HG03175 (cell line): ENCODE data around the gene DAGLA.
"Not testable (repeated sequence)": the region's sequence is repeated elsewhere in the genome, so short reads cannot be mapped to it uniquely, and the experiment has no call there.

ENCODE experiments used
- ATAC-seq: cut with Tn5 transposase; IDR thresholded peaks from one replicate; pipeline ENCODE4 v1.9.1; 2021; ENCODE audit warnings: mild to moderate bottlenecking, moderate library complexity; ENCODE audit not compliant: unreplicated experiment

The DAGLA gene

GRCh38 chr11:61659413-61660196, 20.6 kb upstream of the DAGLA start:
- ATAC-seq: no peak

DNA sequence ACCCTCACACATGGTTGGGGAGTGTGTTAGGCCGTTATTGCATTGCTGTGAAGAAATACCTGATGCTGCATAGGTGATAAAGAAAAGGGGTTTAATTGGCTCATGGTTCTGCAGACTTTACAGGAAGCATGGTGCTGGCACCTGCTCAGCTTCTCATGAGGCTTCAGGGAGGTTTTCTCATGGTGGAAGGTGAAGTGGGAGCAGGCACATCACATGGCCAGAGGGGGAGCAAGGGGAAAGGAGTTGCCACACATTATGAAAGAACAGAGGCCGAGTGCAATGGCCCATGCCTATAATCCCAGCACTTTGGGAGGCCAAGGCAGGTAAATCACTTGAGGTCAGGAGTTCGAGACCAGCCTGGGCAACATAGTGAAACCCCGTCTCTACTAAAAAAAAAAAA, 19.2 kb upstream of the DAGLA start:
- not testable (repeated sequence) for ATAC-seq

GRCh38 chr11:61666684-61667297, 13.4 kb upstream of the DAGLA start:
- ATAC-seq: no peak

- no peak for ATAC-seq
These were observed 12.4 kb upstream of the DAGLA start for GRCh38 chr11:61667684-61668305.

DNA sequence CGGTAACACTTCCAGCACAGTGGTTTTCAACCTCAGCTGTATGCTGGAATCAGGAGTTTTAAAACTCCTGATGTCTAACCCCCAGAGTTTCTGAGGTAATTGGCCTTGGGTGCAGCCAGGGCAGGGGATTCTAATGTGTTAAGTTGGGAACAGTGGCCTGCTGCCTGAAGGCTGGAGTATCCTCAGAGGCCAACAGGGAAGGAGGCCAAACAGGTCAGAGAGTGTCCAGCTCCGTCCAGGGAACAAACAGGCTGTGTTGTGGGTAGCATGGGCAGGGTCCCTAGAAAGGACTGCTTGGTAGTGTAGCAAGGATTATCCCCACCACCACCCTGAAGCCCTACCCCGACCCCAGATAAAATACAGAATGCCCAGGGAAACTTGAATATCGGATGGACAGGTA, 10.8 kb upstream of the DAGLA start:
- ATAC-seq: no peak

DNA sequence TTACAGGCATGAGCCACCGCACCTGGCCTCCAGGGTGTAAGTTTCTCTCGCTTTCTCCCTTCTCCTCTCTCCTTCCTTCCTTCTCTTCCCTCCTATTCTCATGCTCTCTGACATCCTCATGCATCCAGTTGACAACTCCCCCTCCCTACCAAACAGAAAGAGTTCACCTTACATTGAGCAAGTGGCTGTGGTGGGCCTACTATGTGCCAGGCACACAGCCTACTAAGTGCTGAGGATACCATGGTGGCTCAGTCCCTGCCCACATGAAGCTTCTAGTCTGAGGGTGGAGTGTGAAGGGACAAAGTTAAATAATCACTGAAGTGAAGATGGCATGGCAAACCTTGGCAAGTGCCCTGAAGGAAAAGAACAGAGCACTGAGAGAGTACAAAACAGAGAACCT, 9.6 kb upstream of the DAGLA start:
- ATAC-seq: no peak

DNA sequence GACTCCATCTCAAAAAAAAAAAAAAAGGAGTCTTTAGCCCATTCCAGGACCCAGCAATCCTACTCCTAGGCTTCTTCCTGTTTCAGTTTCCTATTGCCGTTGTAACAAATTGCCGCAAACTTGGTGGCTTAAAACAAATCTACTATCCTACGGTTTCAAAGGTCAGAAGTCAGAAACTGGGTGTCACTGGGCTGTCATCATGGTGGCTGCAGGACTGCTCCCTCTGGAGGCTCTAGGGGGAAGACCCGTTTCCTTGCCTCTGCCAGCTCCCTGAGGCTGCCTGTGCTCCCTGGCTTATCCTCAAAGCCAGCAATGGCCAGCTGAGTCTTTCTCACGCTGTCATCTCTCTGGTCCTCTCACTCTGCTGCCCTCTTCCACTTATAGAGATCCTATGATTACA, 8.7 kb upstream of the DAGLA start:
- ATAC-seq: no peak

DNA sequence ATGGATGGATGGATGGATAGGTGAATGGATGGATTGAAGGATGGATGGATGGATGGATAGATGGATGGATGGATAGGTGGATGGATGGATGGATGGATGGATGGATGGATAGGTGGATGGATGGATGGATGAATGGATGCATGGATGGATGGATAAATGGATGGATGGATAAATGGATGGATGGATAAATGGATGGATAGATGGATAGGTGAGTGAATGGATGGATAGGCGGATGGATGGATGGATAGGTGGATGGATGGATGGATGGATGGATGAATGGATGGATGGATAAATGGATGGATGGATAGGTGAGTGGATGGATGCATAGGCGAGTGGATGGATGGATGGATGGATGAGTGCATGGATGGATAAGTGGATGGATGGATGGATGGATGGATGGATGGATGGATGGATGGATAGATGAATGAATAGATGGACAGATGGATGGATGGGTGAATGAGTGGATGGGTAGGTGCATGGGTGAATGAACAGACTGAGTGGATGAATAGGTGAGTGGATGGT, 6.2 kb upstream of the DAGLA start:
- not testable (repeated sequence) for ATAC-seq

GRCh38 chr11:61675826-61676225, 4.4 kb upstream of the DAGLA start:
- no peak for ATAC-seq

GRCh38 chr11:61679296-61679695, 895 bp upstream of the DAGLA start:
- no peak for ATAC-seq

- no peak for ATAC-seq
These were observed 531 bp downstream of the DAGLA start for GRCh38 chr11:61680622-61681221.

DNA sequence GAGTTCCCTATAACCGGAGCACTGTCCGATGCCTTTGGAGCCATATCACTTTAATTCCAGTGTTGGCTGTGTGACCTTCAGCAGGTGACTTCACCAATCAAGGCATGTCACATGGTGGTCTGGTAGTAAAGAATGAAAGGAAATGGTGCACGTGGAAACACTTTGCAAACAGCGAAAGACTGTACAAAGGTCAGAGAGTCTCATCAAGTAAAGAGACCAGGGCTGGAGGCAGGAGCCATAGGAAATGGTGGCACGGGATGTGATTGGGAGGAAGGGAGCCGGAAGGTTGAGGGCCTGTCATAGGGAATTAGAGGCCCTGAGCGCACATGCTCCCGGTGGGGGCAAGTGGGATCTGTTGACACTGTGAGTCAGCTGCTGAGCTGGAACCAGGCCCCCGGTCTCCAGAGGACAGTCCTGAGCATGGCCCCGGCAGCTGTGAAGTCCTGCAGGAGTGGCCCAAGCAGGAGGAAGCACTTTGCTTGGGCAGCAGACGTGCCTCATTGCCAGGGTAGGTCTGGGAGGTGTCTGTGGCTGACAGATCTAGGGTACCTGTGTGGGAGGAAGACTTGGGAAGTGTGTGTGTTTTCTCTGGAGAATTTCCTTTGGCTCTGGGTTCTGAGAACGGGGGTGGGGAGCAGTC, 2.0 kb downstream of the DAGLA start:
- no peak for ATAC-seq

DNA sequence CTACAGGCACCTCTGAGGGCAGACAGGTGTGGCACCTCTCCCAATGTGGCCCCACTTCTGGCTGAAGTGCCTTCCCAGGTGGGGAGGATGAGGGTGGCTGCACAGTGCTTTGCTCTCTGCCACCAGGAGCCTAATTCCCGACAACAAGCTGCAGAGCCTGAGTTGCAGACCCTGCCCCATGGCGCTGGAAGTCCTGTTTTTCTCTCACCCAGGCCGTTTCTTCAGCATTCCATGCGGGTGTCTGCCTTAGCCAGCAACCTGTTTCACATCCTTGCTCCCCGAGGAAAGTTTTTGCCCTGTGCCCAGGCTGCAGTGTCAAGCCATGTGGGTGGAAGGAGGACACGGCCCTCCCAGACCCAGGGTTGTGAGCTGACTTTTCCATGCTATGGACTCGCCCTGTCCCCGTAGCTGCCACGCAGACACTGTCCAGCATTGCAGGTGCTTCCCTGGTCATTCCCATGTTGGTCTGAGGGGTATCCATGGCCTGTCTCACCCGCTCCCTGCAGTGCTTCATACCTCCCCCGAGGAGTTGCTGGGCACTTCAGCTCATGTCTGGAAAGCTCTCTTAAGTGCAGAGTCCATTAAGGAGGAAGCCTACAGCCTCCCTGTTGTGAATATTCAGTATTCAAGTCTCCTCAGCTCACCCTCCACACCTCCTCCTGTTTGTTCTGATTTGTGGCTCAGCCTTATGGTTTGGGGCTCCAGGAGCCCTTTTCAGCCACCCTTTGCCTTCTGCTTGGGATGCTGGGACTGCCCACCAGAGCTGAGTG, 2.9 kb downstream of the DAGLA start:
- no peak for ATAC-seq

GRCh38 chr11:61683961-61684869, 4.0 kb downstream of the DAGLA start:
- ATAC-seq: no peak

- no peak for ATAC-seq
These were observed 4.9 kb downstream of the DAGLA start for GRCh38 chr11:61684870-61685616.

DNA sequence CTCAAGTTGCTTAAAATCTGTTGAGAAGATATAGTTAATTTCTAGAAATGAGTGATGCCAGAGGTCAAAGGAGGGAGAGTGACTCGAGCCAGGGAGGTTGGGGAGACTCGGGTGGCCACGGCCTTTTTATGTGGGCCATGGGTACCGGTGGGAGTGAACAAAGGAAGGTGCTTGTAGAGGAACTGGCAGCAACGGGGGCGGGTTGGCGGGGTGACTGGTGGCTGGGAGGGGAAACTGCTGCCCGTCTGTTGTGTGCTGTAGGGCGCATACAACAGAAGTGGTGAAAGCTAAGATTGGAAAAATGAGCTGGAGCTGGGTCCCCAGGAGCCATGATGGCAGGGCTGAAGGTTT, 5.4 kb downstream of the DAGLA start:
- no peak for ATAC-seq

GRCh38 chr11:61686066-61686465, 5.9 kb downstream of the DAGLA start:
- ATAC-seq: no peak

DNA sequence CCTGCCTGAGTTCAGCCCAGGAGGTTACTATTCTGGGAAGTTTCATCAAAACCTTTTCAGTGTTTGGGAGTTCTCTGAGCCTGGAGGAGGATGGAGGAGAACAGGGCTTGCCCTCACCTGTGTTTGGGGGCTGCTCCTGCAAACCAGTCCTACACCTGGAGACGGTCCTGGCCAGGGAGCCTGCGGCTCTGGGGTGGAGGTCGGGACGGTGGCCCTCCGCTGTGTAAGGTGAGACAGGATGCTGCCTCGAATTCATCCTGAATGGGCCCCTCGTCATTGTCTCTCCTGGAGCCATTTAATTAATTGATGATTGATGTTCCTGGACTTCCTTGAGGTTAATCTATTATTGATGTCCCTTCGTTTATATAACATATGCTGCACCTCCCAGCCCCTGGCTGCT, 6.3 kb downstream of the DAGLA start:
- no peak for ATAC-seq

- ATAC-seq: no peak
These were observed 7.2 kb downstream of the DAGLA start for GRCh38 chr11:61687420-61687819.
